Tibial nerve (tissue), 4 donors: ENCODE results near the gene TRIM66. TPM values are rescaled to one million over a fixed set of nuclear protein-coding genes. Genes with fewer than 3 reads are reported as not detected.

Source experiments
- DNase-seq, 2 donors: peaks; one replicate each; pipeline ENCODE4 v3.0.0-alpha.2; 2019; ENCODE audit warnings: low spot score in 2 of 2
- H3K27ac ChIP-seq, 4 donors: fragments of 200-600 bp; sonication (generic) in 3 of 4; one replicate each; pipeline ENCODE4 v1.5.1; 2017 to 2019; ENCODE audit warnings: mild to moderate bottlenecking in 1 of 4
- H3K27me3 ChIP-seq, 2 donors: fragments of 200-600 bp; sonication (generic) in 1 of 2; one replicate each; pipeline versions ENCODE4 v1.5.1 to v1.6.0; 2017 to 2019
- H3K36me3 ChIP-seq, 3 donors: fragments of 200-600 bp; sonication (generic); one replicate each; pipeline ENCODE4 v1.5.1; 2018 to 2019
- H3K4me1 ChIP-seq, 4 donors: fragments of 200-600 bp; sonication (generic) in 3 of 4; one replicate each; pipeline ENCODE4 v1.5.1; 2017 to 2019
- H3K4me3 ChIP-seq, 4 donors: fragments of 200-600 bp; sonication (generic) in 3 of 4; one replicate each; pipeline ENCODE4 v1.5.1; 2017 to 2019; ENCODE audit warnings: mild to moderate bottlenecking in 1 of 4, moderate library complexity in 1 of 4
- H3K9me3 ChIP-seq, 4 donors: fragments of 200-600 bp; sonication (generic) in 3 of 4; one replicate each; pipeline ENCODE4 v1.5.1; 2017 to 2019
- CTCF ChIP-seq, 5 experiments: fragments of 200-600 bp in 3 of 5; fragments of 450-650 bp in 2 of 5; sonication (generic) in 3 of 5; IDR thresholded peaks; one replicate each; pipeline ENCODE4 v1.5.1; 2016 to 2019; ENCODE audit warnings: antibody characterized with exemption in 5 of 5, mild to moderate bottlenecking in 3 of 5, moderate library complexity in 2 of 5
- EP300 ChIP-seq, 2 donors: sonication (generic); formaldehyde crosslinking; IDR thresholded peaks; one replicate each; pipeline ENCODE4 v1.6.1; 2017; ENCODE audit warnings: antibody characterized with exemption in 2 of 2, mild to moderate bottlenecking in 1 of 2
- POLR2A ChIP-seq, 2 donors: fragments of 450-650 bp; IDR thresholded peaks; one replicate each; pipeline ENCODE4 v1.6.1; 2017; ENCODE audit warnings: antibody characterized with exemption in 2 of 2, mild to moderate bottlenecking in 2 of 2, moderate library complexity in 2 of 2
- WGBS, 2 donors: methylation state at CpG; one replicate each; pipeline ENCODE4 v1.1.5; 2018; 5-methylcytosine and 5-hydroxymethylcytosine counted together
- total RNA-seq, 4 donors: library from RNA; depleted of rRNA; stranded (reverse); fragments of >200 nt; gene quantifications; one replicate each; pipeline ENCODE4 v1.1.0, GENCODE V29; 2016

The TRIM66 gene
- total RNA-seq, 4 donors from 2014 or later, result 7.1 to 26.5 (median 16.2) TPM

- TF ChIP-seq POLR2A (IDR thresholded peaks at IDR 0.05) (no peak), EP300 (IDR thresholded peaks at IDR 0.05) (peak in 1 of 2 donors; percentile 11), CTCF (IDR thresholded peaks at IDR 0.05) (no peak)
- Histone ChIP-seq H3K4me3 (no peak overlapping the region), H3K36me3 (peaks cover 0 to 79% (median 4%) of the 10 kb centered on the region in 3 donors), H3K4me1 (peaks cover 2 to 49% (median 16%) of the 10 kb centered on the region in 4 donors), H3K27me3 (no peaks in the 10 kb centered on the region), H3K27ac (peak overlapping the region; percentile 77 to 93 (median 86)), H3K9me3 (no peaks in the 10 kb centered on the region)
- peak; percentile 60 to 61 for DNase-seq
- 61 to 70% methylated on average over 10 of the region's 10 CpGs for WGBS, 2 donors
Observed at GRCh38 chr11:8707541-8708191, 25.2 kb upstream of the TRIM66 start.

DNA sequence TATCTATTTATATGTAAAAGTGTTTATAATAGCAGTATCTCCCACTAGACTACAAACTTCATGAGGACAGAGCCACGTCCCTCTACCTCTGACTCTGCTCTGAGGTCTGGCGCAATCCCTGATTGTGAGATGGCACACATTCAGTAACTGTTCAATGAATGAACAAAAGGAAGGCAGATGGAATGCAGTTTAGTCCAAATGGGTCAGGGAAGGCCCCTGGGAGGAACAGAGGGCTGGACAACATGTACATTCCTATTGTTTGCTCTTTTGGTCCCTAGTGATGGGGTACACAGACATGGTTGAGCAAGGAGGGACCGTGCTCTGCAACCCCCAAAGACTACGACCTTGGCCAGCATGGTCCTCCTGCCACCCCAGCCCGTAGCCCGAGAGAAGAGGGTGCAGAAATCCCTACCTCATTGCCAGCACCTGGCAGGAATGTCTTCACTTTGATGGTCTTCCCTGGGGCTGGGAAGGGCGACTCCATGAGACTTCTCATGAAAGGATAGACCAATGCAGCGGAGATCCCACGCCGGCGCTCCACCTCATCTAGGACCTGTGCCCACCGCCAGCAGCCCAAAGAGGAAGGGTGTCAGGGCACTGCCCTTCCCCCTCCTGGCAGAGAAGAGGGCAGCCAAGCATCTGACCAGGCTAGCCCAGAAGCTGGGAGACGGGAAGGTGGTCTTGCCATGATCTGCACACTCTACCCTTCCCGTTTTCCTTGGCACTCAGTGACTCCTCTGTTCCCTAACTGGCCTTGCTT lies 24.4 kb upstream of the TRIM66 start:
- TF ChIP-seq CTCF (IDR thresholded peaks at IDR 0.05) (no peak), EP300 (IDR thresholded peaks at IDR 0.05) (no peak), POLR2A (IDR thresholded peaks at IDR 0.05) (no peak)
- Histone ChIP-seq H3K4me3 (no peak overlapping the region), H3K9me3 (no peaks in the 10 kb centered on the region), H3K4me1 (peaks cover 2 to 53% (median 16%) of the 10 kb centered on the region in 4 donors), H3K27me3 (no peaks in the 10 kb centered on the region), H3K27ac (peak overlapping the region; percentile 77 to 93 (median 86)), H3K36me3 (peaks cover 0 to 79% (median 4%) of the 10 kb centered on the region in 3 donors)
- DNase-seq, result no peak
- 85 to 88% methylated on average over 9 to 14 of the region's 14 CpGs for WGBS, 2 donors

- Histone ChIP-seq H3K27me3 (no peaks in the 10 kb centered on the region), H3K36me3 (peaks cover 0 to 67% (median 4%) of the 10 kb centered on the region in 3 donors), H3K9me3 (no peaks in the 10 kb centered on the region), H3K27ac (peak overlapping the region in 1 of 4 donors; percentile 27), H3K4me1 (peaks cover 2 to 66% (median 22%) of the 10 kb centered on the region in 4 donors), H3K4me3 (no peak overlapping the region)
- WGBS, 2 donors, result 75 to 87% methylated on average over 5 of the region's 5 CpGs
- DNase-seq, result no peak
- TF ChIP-seq CTCF (IDR thresholded peaks at IDR 0.05), result no peak
- TF ChIP-seq EP300 (IDR thresholded peaks at IDR 0.05), result no peak
- no peak for TF ChIP-seq POLR2A (IDR thresholded peaks at IDR 0.05)
Observed at GRCh38 chr11:8705146-8705545, 22.7 kb upstream of the TRIM66 start.

DNA sequence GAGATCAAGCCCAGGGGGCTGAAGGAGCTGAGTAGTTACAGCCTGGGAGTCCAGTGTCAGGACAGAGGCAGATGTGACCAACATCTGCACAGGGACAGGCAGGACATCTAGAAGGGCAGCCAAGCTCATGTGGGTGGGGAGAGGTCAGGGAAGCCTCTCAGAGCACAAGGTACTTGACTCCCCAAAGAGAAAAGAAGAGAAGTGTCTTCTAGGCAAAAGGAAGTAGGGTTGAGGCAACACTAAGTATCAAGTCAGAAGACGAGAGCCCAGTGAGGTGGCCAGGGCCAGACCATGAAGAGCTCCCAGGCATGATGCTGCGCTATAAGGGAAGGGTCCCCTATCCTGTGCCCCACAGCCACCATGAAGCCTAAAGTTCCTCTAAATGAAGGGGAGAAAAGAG lies 21.7 kb upstream of the TRIM66 start:
- DNase-seq, result no peak
- no peak for TF ChIP-seq POLR2A (IDR thresholded peaks at IDR 0.05)
- no peak for TF ChIP-seq CTCF (IDR thresholded peaks at IDR 0.05)
- TF ChIP-seq EP300 (IDR thresholded peaks at IDR 0.05), result no peak
- Histone ChIP-seq H3K9me3 (no peaks in the 10 kb centered on the region), H3K4me3 (no peak overlapping the region), H3K27ac (peak overlapping the region in 2 of 4 donors; percentile 28 to 50), H3K4me1 (peaks cover 2 to 66% (median 24%) of the 10 kb centered on the region in 4 donors), H3K36me3 (peaks cover 0 to 70% (median 4%) of the 10 kb centered on the region in 3 donors), H3K27me3 (no peaks in the 10 kb centered on the region)
- 81 to 93% methylated on average over 2 of the region's 2 CpGs for WGBS, 2 donors

DNA sequence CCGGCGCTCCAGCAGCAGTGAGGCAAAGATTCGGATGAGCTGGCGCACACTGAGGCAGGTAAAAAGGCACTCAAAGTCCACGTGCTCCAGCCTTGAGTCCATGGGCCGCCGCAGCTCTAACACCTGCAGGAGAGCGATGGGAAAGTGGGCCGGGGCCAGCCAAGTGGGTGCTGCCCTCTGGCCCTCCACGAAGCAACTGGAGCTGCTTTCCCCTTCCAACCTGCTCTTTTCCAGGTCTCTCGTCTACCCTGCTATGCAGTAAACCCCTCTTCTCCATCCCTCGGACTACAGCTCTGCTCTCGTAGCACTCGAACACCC lies 20.1 kb upstream of the TRIM66 start:
- H3K4me1 ChIP-seq, result peaks cover 0 to 56% (median 13%) of the 10 kb centered on the region in 4 donors
- no peak overlapping the region for H3K4me3 ChIP-seq
- WGBS, 2 donors, result 91 to 94% methylated on average over 14 of the region's 14 CpGs
- H3K36me3 ChIP-seq, result peaks cover 0 to 80% (median 4%) of the 10 kb centered on the region in 3 donors
- no peaks in the 10 kb centered on the region for H3K27me3 ChIP-seq
- peak overlapping the region in 1 of 4 donors; percentile 79 for H3K27ac ChIP-seq
- TF ChIP-seq POLR2A (IDR thresholded peaks at IDR 0.05), result no peak
- TF ChIP-seq EP300 (IDR thresholded peaks at IDR 0.05), result no peak
- TF ChIP-seq CTCF (IDR thresholded peaks at IDR 0.05), result no peak
- H3K9me3 ChIP-seq, result no peaks in the 10 kb centered on the region
- DNase-seq, result no peak
